ENCODE measurements around the gene ANKRD44. TPM values are rescaled to one million over a fixed set of nuclear protein-coding genes. Genes with fewer than 3 reads are reported as not detected.

Gene ANKRD44
- total RNA-seq, 1 experiment from 2014 or later = 34.6 TPM

DNA sequence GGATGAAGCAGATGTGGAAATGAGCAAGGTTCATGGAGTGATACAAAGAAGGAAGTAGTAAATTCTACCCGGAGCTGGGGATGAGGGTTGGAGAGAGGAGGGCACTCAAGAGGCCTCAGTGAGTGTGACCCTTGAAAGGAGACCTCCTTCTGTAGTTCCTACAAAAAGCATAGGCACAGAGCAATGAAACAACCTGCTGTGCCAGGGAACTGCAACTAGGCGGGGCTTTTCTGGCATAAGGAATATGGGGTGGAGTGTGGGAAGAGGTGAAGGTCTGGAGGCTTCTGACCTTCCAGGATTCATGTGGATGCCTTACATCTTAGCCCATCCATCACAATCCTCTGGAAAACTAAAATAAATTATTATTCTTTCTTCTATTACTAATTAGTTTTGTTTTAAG, 358.6 kb downstream of the ANKRD44 start:
- in situ Hi-C loops (cut with HindIII; ENCODE audit: low pct_unique_long_range_greater_than_20kb, low sequenced_read_pairs) = no loop called here
- no peak for DNase-seq (ENCODE audit: low read depth, low spot score)

GRCh38 chr2:196949116-196949515, 361.5 kb downstream of the ANKRD44 start:
- no peak for DNase-seq (ENCODE audit: low read depth, low spot score)
- in situ Hi-C loops (cut with HindIII; ENCODE audit: low pct_unique_long_range_greater_than_20kb, low sequenced_read_pairs) = no loop called here

- no peak for DNase-seq (ENCODE audit: low read depth, low spot score)
- in situ Hi-C loops (cut with HindIII; ENCODE audit: low pct_unique_long_range_greater_than_20kb, low sequenced_read_pairs) = no loop called here
These were observed 366.0 kb downstream of the ANKRD44 start for GRCh38 chr2:196944570-196944969.

DNA sequence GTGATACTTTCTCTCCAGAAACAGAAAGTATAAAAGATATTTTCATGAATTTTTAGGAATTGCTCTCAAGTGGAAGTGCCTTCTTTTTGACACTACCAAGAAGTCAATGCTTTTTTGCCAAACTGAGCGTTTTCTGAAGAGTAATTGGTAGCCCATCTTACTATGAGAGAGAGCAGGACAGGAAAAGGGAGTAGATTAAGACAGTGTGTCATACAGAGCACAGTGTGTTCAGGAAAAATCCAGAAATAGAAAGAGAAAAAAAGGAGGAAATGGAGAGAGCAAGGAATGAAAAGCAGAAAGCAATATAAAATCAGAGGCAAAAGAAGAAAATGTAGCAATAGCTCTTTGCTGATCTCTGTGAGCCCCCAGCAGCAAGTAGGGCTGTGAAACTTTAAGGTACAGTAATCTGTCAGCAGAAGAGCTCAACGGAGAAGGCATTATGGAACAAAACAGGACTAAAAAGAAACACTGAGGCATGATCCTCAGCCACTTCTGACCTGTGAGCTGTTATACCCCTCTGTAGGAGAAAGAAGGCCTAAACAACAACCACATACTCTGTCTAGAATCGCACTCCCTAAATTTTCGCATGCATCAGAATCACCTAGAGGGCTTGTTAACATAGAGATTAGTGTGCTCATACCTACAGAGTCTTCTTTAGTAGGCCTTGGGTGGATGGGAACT, 369.0 kb downstream of the ANKRD44 start:
- DNase-seq (ENCODE audit: low read depth, low spot score) = no peak
- in situ Hi-C loops (cut with HindIII; ENCODE audit: low pct_unique_long_range_greater_than_20kb, low sequenced_read_pairs) = no loop called here

DNA sequence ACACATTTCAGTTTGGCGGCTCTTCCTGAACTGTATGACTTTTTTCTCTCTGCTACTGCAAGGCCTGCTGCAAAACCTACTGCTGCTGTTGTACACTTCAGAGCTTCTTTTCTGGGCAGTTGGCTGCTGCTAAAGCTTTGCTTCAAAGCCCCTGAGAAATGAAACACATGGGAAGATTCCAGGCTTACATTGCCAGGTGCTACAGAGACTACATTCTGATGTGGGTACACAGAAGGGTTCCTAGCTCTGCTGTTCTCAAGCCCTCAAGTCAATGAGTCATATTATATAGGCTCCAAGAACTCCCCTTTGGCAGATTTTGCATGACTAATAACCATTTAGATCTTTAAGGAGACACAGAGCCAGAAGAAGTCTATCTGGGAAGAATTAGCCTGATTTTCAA, 371.2 kb downstream of the ANKRD44 start:
- no peak for DNase-seq (ENCODE audit: low read depth, low spot score)
- in situ Hi-C loops (cut with HindIII; ENCODE audit: low pct_unique_long_range_greater_than_20kb, low sequenced_read_pairs) = no loop called here

Other genes starting within 250 kb of the ANKRD44 start
- 202 and 219 TPM in 2 replicates for gene SF3B1, start 124.2 kb upstream of the ANKRD44 start, total RNA-seq (2014; rRNA removed; shearing (Covaris generic))
- 46.5 and 48.4 TPM in 2 replicates for gene COQ10B, start 142.8 kb upstream of the ANKRD44 start, total RNA-seq (2014; rRNA removed; shearing (Covaris generic))
- gene HSPD1, start 189.1 kb upstream of the ANKRD44 start, total RNA-seq (2014; rRNA removed; shearing (Covaris generic)) = 374 and 381 TPM in 2 replicates
- 207 and 246 TPM in 2 replicates for gene HSPE1, start 189.6 kb upstream of the ANKRD44 start, total RNA-seq (2014; rRNA removed; shearing (Covaris generic))
- 32.9 and 42.7 TPM in 2 replicates for gene MOB4, start 205.3 kb upstream of the ANKRD44 start, total RNA-seq (2014; rRNA removed; shearing (Covaris generic))

All from SK-MEL-5 (cell line).